B cell (primary cell): Measurements from ENCODE around the gene KAZN.

Experiments
- EZH2 ChIP-seq: IDR thresholded peaks from 2 replicates; pipeline ENCODE4 v1.6.1; 2012; ENCODE audit warnings: borderline replicate concordance, low read depth, mild to moderate bottlenecking, moderate library complexity, low read length; ENCODE audit not compliant: insufficient read depth, poor library complexity, severe bottlenecking
- TF ChIP-seq, protein P1 (sequence below): fragments of 200-600 bp; IDR thresholded peaks from one replicate; pipeline ENCODE4 v1.8.0; 2022; ENCODE audit warnings: antibody characterized with exemption, mild to moderate bottlenecking

DNA sequence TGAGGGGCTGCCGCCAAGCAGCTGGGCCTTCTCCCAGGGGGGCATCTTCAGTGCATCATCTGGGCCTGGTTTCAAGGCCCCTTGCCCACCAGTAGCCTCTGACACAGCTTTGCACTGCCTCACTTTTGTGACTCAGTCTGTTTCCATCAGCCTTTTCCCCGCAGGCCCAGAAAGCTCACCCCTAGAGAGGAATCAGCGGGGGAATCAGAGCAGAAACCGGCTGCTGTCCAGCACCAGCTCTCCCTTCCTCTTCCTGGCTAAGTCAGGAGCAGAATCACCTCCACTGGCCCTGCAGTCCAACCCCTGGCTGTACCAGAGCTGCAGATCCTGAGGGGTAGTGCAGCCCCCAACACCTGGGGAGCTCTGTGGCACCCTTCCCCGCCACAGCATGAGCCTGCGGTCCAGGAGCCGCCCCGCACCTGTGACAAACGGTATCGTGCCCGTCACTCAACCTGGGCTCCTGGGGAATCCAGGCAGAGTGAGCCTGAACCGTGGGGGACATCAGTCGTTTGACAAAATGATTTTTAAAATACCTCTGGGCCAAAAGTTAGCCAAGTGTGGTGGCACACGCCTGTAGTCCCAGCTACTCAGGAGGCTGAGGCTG lies 471.8 kb downstream of the KAZN start:
- TF ChIP-seq, protein P1, sequence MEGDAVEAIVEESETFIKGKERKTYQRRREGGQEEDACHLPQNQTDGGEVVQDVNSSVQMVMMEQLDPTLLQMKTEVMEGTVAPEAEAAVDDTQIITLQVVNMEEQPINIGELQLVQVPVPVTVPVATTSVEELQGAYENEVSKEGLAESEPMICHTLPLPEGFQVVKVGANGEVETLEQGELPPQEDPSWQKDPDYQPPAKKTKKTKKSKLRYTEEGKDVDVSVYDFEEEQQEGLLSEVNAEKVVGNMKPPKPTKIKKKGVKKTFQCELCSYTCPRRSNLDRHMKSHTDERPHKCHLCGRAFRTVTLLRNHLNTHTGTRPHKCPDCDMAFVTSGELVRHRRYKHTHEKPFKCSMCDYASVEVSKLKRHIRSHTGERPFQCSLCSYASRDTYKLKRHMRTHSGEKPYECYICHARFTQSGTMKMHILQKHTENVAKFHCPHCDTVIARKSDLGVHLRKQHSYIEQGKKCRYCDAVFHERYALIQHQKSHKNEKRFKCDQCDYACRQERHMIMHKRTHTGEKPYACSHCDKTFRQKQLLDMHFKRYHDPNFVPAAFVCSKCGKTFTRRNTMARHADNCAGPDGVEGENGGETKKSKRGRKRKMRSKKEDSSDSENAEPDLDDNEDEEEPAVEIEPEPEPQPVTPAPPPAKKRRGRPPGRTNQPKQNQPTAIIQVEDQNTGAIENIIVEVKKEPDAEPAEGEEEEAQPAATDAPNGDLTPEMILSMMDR: no peak
- no peak for TF ChIP-seq EZH2
